H9 (cell line): ENCODE measurements around the gene ZNF280D. TPM values are rescaled to one million over a fixed set of nuclear protein-coding genes. Genes with fewer than 3 reads are reported as not detected.
"Not testable (repeated sequence)": the region's sequence is repeated elsewhere in the genome, so short reads cannot be mapped to it uniquely, and the experiment has no call there.

ENCODE experiments used
- DNase-seq: peaks from one replicate; pipeline ENCODE4 v3.0.0-alpha.2; 2017
- H2AFZ ChIP-seq: one replicate; pipeline ENCODE4 v1.6.1; 2013; ENCODE audit warnings: mild to moderate bottlenecking, low read length, control low read depth, moderate library complexity
- H2AK5ac ChIP-seq: 2 replicates; pipeline ENCODE4 v1.6.1; 2013; ENCODE audit warnings: low read length, control low read depth, mixed read lengths; ENCODE audit not compliant: insufficient read length
- H2BK120ac ChIP-seq: one replicate; pipeline ENCODE4 v1.6.1; 2013; ENCODE audit warnings: low read depth, mild to moderate bottlenecking, low read length, control low read depth, inconsistent platforms; ENCODE audit not compliant: poor library complexity, severe bottlenecking
- H2BK12ac ChIP-seq: 2 replicates; pipeline ENCODE4 v1.6.1; 2013; ENCODE audit warnings: low read length, control low read depth, mixed read lengths, low read depth; ENCODE audit not compliant: insufficient read length
- H2BK15ac ChIP-seq: 2 replicates; pipeline ENCODE4 v1.6.1; 2013; ENCODE audit warnings: low read depth, low read length, control low read depth
- H2BK20ac ChIP-seq: one replicate; pipeline ENCODE4 v1.6.1; 2013; ENCODE audit warnings: low read depth, mild to moderate bottlenecking, low read length, control low read depth, inconsistent platforms; ENCODE audit not compliant: poor library complexity, severe bottlenecking
- H2BK5ac ChIP-seq: 2 replicates; pipeline ENCODE4 v1.6.1; 2013; ENCODE audit warnings: low read length, control low read depth, mixed read lengths; ENCODE audit not compliant: insufficient read length
- H3K14ac ChIP-seq: 2 replicates; pipeline ENCODE4 v1.6.1; 2013; ENCODE audit warnings: low read length, control low read depth; ENCODE audit not compliant: insufficient read depth
- H3K18ac ChIP-seq: 2 replicates; pipeline ENCODE4 v1.6.1; 2013; ENCODE audit warnings: low read depth, mild to moderate bottlenecking, mixed read lengths, low read length, control low read depth; ENCODE audit not compliant: insufficient read length
- H3K23ac ChIP-seq: 2 replicates; pipeline ENCODE4 v1.6.1; 2013; ENCODE audit warnings: low read length, control low read depth, mixed read lengths, low read depth; ENCODE audit not compliant: insufficient read length
- H3K23me2 ChIP-seq: 2 replicates; pipeline ENCODE4 v1.6.1; 2013; ENCODE audit warnings: low read depth, mild to moderate bottlenecking, mixed read lengths, low read length, control low read depth; ENCODE audit not compliant: insufficient read length, poor library complexity, severe bottlenecking
- H3K27ac ChIP-seq: 2 replicates; pipeline ENCODE4 v1.5.1; 2013; ENCODE audit warnings: low read length, control low read depth, mixed read lengths, low read depth; ENCODE audit not compliant: insufficient read length
- H3K27me3 ChIP-seq: 2 replicates; pipeline ENCODE4 v1.6.1; 2013; ENCODE audit warnings: low read length, control low read depth, inconsistent platforms; ENCODE audit not compliant: insufficient read depth
- H3K4ac ChIP-seq: 2 replicates; pipeline ENCODE4 v1.6.1; 2013; ENCODE audit warnings: low read depth, mild to moderate bottlenecking, control low read depth, inconsistent platforms, low read length, moderate library complexity
- H3K4me1 ChIP-seq: 2 replicates; pipeline ENCODE4 v1.6.1; 2013; ENCODE audit warnings: low read length, control low read depth, inconsistent platforms; ENCODE audit not compliant: insufficient read depth
- H3K4me2 ChIP-seq: 2 replicates; pipeline ENCODE4 v1.6.1; 2013; ENCODE audit warnings: low read length, control low read depth, mixed read lengths; ENCODE audit not compliant: insufficient read length, insufficient read depth
- H3K56ac ChIP-seq: 2 replicates; pipeline ENCODE4 v1.6.1; 2013; ENCODE audit warnings: low read depth, mild to moderate bottlenecking, mixed read lengths, low read length, control low read depth; ENCODE audit not compliant: insufficient read length
- H3K79me1 ChIP-seq: 2 replicates; pipeline ENCODE4 v1.6.1; 2013; ENCODE audit warnings: low read depth, mild to moderate bottlenecking, moderate library complexity, low read length, control low read depth, inconsistent platforms; ENCODE audit not compliant: insufficient read depth, poor library complexity, severe bottlenecking
- H3K79me2 ChIP-seq: 2 replicates; pipeline ENCODE4 v1.6.1; 2013; ENCODE audit warnings: low read length, control low read depth, inconsistent platforms; ENCODE audit not compliant: insufficient read depth
- H3K9ac ChIP-seq: 2 replicates; pipeline ENCODE4 v1.6.1; 2013; ENCODE audit warnings: low read length, control low read depth, mixed read lengths; ENCODE audit not compliant: insufficient read length; ENCODE audit errors: extremely low read depth
- H3K9me3 ChIP-seq: one replicate; pipeline ENCODE4 v1.6.1; 2013; ENCODE audit warnings: low read depth, low read length, inconsistent platforms; ENCODE audit not compliant: control insufficient read depth
- H3T11ph ChIP-seq: one replicate; pipeline ENCODE4 v1.6.1; 2013; ENCODE audit warnings: mild to moderate bottlenecking, low read length, control low read depth, inconsistent platforms
- H4K20me1 ChIP-seq: one replicate; pipeline ENCODE4 v1.6.1; 2013; ENCODE audit not compliant: control insufficient read depth, insufficient read length, insufficient read depth
- H4K5ac ChIP-seq: 2 replicates; pipeline ENCODE4 v1.6.1; 2013; ENCODE audit warnings: low read depth, mild to moderate bottlenecking, mixed read lengths, low read length, control low read depth; ENCODE audit not compliant: insufficient read length
- H4K8ac ChIP-seq: replicated peaks from 2 replicates; pipeline ENCODE4 v1.6.1; 2013; ENCODE audit warnings: low read length, control low read depth, mixed read lengths, low read depth; ENCODE audit not compliant: insufficient read length
- H4K91ac ChIP-seq: 2 replicates; pipeline ENCODE4 v1.6.1; 2013; ENCODE audit warnings: low read depth, mild to moderate bottlenecking, moderate library complexity, mixed read lengths, low read length, control low read depth; ENCODE audit not compliant: insufficient read length
- H3K27ac Mint-ChIP-seq, 3 experiments: 2 replicates in 2 of 3; 3 replicates in 1 of 3; pipeline ENCODE4 v1.8.0; 2020 to 2021; ENCODE audit warnings: mixed read lengths in 3 of 3, mild to moderate bottlenecking in 1 of 3, moderate library complexity in 1 of 3
- H3K27me3 Mint-ChIP-seq: 2 replicates; pipeline ENCODE4 v1.8.0; 2021; ENCODE audit warnings: low read depth, mild to moderate bottlenecking, moderate library complexity, mixed read lengths
- H3K36me3 Mint-ChIP-seq, 3 experiments: 2 replicates in 2 of 3; 3 replicates in 1 of 3; pipeline ENCODE4 v1.8.0; 2020 to 2021; ENCODE audit warnings: low read depth in 3 of 3, mixed read lengths in 3 of 3; ENCODE audit not compliant: insufficient read depth in 1 of 3
- H3K4me1 Mint-ChIP-seq, 2 experiments: 2 replicates each; pipeline ENCODE4 v1.8.0; 2020; ENCODE audit warnings: mixed read lengths in 2 of 2
- H3K4me3 Mint-ChIP-seq, 2 experiments: 2 replicates in 1 of 2; 3 replicates in 1 of 2; pipeline ENCODE4 v1.8.0; 2020 to 2021; ENCODE audit warnings: mild to moderate bottlenecking in 2 of 2, mixed read lengths in 2 of 2, moderate library complexity in 1 of 2
- H3K9me3 Mint-ChIP-seq, 2 experiments: 2 replicates in 1 of 2; 3 replicates in 1 of 2; pipeline ENCODE4 v1.8.0; 2020; ENCODE audit warnings: mild to moderate bottlenecking in 2 of 2, mixed read lengths in 2 of 2, moderate library complexity in 1 of 2
- WGBS: extraction: QIAGEN DNeasy Blood & Tissue Kit; methylation state at CpG from one replicate; pipeline ENCODE4 v1.1.7; 2013; ENCODE audit warnings: missing lambda C conversion rate, low lambda C conversion rate, mixed read lengths; ENCODE audit not compliant: insufficient read length; ENCODE audit errors: extremely low coverage; 5-methylcytosine and 5-hydroxymethylcytosine counted together
- total RNA-seq: library from RNA; stranded (reverse); gene quantifications from 2 replicates; pipeline ENCODE4 v1.2.1, GENCODE V29; 2021
- TF ChIP-seq, protein P1 (sequence below): fragments of 200-600 bp; sonication (generic); conservative IDR thresholded peaks from 3 replicates; pipeline ENCODE4 v1.8.0; 2021; ENCODE audit warnings: antibody characterized with exemption, mild to moderate bottlenecking

ZNF280D gene
- total RNA-seq, 1 experiment from 2014 or later: 5.7 TPM

GRCh38 chr15:56715220-56715619 is 18.1 kb downstream of the ZNF280D start:
- Mint-ChIP-seq H3K9me3 (no peaks in the 10 kb centered on the region; a peak in 1 of 5 replicates), H3K4me1 (peaks cover 11 to 16% of the 10 kb centered on the region in 2 experiments), H3K36me3 (no peaks in the 10 kb centered on the region), H3K4me3 (no peak overlapping the region), H3K27me3 (no peaks in the 10 kb centered on the region), H3K27ac (no peak overlapping the region)
- Histone ChIP-seq H3K79me2 (no peaks in the 10 kb centered on the region), H3K18ac (no peak overlapping the region), H3K23ac (no peak overlapping the region), H3K14ac (no peak overlapping the region), H2BK5ac (no peak overlapping the region), H2AFZ (no peak overlapping the region), H3K27me3 (no peaks in the 10 kb centered on the region), H3K4me1 (no peaks in the 10 kb centered on the region), H3K4ac (no peak overlapping the region), H4K5ac (no peak overlapping the region), H3T11ph (no peak overlapping the region), H3K23me2 (no peaks in the 10 kb centered on the region), H2BK15ac (no peak overlapping the region), H2BK12ac (no peak overlapping the region), H3K9me3 (no peaks in the 10 kb centered on the region), H4K91ac (no peak overlapping the region), H3K56ac (no peak overlapping the region), H4K8ac (no peak overlapping the region), H3K9ac (no peak overlapping the region), H3K27ac (no peak overlapping the region), H2BK120ac (no peak overlapping the region), H3K79me1 (no peaks in the 10 kb centered on the region), H2AK5ac (no peak overlapping the region), H4K20me1 (no peaks in the 10 kb centered on the region), H3K4me2 (no peak overlapping the region), H2BK20ac (no peak overlapping the region)
- TF ChIP-seq, protein P1, sequence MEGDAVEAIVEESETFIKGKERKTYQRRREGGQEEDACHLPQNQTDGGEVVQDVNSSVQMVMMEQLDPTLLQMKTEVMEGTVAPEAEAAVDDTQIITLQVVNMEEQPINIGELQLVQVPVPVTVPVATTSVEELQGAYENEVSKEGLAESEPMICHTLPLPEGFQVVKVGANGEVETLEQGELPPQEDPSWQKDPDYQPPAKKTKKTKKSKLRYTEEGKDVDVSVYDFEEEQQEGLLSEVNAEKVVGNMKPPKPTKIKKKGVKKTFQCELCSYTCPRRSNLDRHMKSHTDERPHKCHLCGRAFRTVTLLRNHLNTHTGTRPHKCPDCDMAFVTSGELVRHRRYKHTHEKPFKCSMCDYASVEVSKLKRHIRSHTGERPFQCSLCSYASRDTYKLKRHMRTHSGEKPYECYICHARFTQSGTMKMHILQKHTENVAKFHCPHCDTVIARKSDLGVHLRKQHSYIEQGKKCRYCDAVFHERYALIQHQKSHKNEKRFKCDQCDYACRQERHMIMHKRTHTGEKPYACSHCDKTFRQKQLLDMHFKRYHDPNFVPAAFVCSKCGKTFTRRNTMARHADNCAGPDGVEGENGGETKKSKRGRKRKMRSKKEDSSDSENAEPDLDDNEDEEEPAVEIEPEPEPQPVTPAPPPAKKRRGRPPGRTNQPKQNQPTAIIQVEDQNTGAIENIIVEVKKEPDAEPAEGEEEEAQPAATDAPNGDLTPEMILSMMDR: no peak
- DNase-seq: no peak

GRCh38 chr15:56709502-56709901 is 23.8 kb downstream of the ZNF280D start:
- not testable (repeated sequence) for H3K23ac ChIP-seq, H3K4me1 ChIP-seq, H3K4me1 Mint-ChIP-seq, H3K18ac ChIP-seq, H3K4me3 Mint-ChIP-seq, H3T11ph ChIP-seq, H2BK120ac ChIP-seq, H2AFZ ChIP-seq, DNase-seq, H2BK20ac ChIP-seq, H3K27me3 Mint-ChIP-seq, H3K36me3 Mint-ChIP-seq, H2BK5ac ChIP-seq, H3K23me2 ChIP-seq, H4K91ac ChIP-seq, H3K27ac Mint-ChIP-seq, H3K4me2 ChIP-seq, H3K4ac ChIP-seq, H3K79me1 ChIP-seq, H3K9me3 Mint-ChIP-seq, H2BK12ac ChIP-seq, H4K8ac ChIP-seq, H2BK15ac ChIP-seq, H3K56ac ChIP-seq, H2AK5ac ChIP-seq, H4K5ac ChIP-seq, H3K9me3 ChIP-seq, H3K79me2 ChIP-seq, H4K20me1 ChIP-seq, H3K27ac ChIP-seq, H3K14ac ChIP-seq, H3K27me3 ChIP-seq, H3K9ac ChIP-seq
- no CpG with 5 or more reads among the region's 5 CpGs for WGBS
